HepG2 (cell line): ENCODE measurements around the gene HLF. TPM values are rescaled to one million over a fixed set of nuclear protein-coding genes. Genes with fewer than 3 reads are reported as not detected.

Experiments
- DNMT3B ChIP-seq: conservative IDR thresholded peaks from 2 replicates; pipeline ENCODE4 v1.6.1; 2016; ENCODE audit warnings: missing biosample characterization, control low read depth
- EZH2 ChIP-seq: conservative IDR thresholded peaks from 2 replicates; pipeline ENCODE4 v1.6.1; 2012; ENCODE audit warnings: mild to moderate bottlenecking, low read depth, low read length, moderate library complexity
- FLYWCH1 ChIP-seq: sonication (generic); formaldehyde crosslinking; IDR thresholded peaks from 2 replicates; pipeline ENCODE4 v1.8.1; 2023; ENCODE audit warnings: mild to moderate bottlenecking, missing genetic modification reagents
- FOXA1 ChIP-seq, 2 experiments: fragments of 450-650 bp in 1 of 2; sonication (generic) in 1 of 2; formaldehyde crosslinking in 1 of 2; IDR thresholded peaks; 2 replicates each; pipeline versions ENCODE4 v1.4.0 to v1.6.1; 2016 to 2020; ENCODE audit warnings: missing genetic modification reagents in 1 of 2
- MEIS2 ChIP-seq: sonication (generic); formaldehyde crosslinking; IDR thresholded peaks from 2 replicates; pipeline ENCODE4 v1.9.0; 2021; ENCODE audit warnings: mild to moderate bottlenecking, missing genetic modification reagents
- NR2F2 ChIP-seq: IDR thresholded peaks from 2 replicates; pipeline ENCODE4 v1.6.1; 2012; ENCODE audit warnings: low read depth, inconsistent platforms, borderline replicate concordance
- NR2F6 ChIP-seq, 2 experiments: IDR thresholded peaks; 2 replicates each; pipeline ENCODE4 v1.6.1; 2016; ENCODE audit warnings: antibody characterized with exemption in 1 of 2, mild to moderate bottlenecking in 1 of 2
- RBFOX2 ChIP-seq: fragments of 200-400 bp; formaldehyde crosslinking; IDR thresholded peaks from 2 replicates; pipeline ENCODE4 v1.6.1; 2017; ENCODE audit warnings: low read depth, mild to moderate bottlenecking, low read length
- SMARCE1 ChIP-seq: fragments of 450-650 bp; IDR thresholded peaks from 2 replicates; pipeline ENCODE4 v1.6.1; 2017; ENCODE audit warnings: borderline replicate concordance
- SRY ChIP-seq: sonication (generic); formaldehyde crosslinking; IDR thresholded peaks from 2 replicates; pipeline ENCODE4 v1.8.0; 2022; ENCODE audit warnings: mild to moderate bottlenecking, missing genetic modification reagents
- SUZ12 ChIP-seq: fragments of 150-350 bp; IDR thresholded peaks from 2 replicates; pipeline ENCODE4 v1.6.1; 2014; ENCODE audit warnings: low read depth, low read length
- ZBTB42 ChIP-seq: sonication (generic); formaldehyde crosslinking; IDR thresholded peaks from 2 replicates; pipeline ENCODE4 v1.5.0; 2020; ENCODE audit warnings: mild to moderate bottlenecking, missing genetic modification reagents
- ZNF326 ChIP-seq: sonication (generic); formaldehyde crosslinking; IDR thresholded peaks from 2 replicates; pipeline ENCODE4 v1.4.0; 2020; ENCODE audit warnings: missing genetic modification reagents, borderline replicate concordance
- ZNF556 ChIP-seq: sonication (generic); formaldehyde crosslinking; IDR thresholded peaks from 2 replicates; pipeline ENCODE4 v1.4.0; 2020; ENCODE audit warnings: mild to moderate bottlenecking, missing genetic modification reagents, borderline replicate concordance
- ZNF780A ChIP-seq: sonication (generic); formaldehyde crosslinking; IDR thresholded peaks from 2 replicates; pipeline ENCODE4 v1.8.0; 2022; ENCODE audit warnings: mild to moderate bottlenecking, missing genetic modification reagents, moderate library complexity
- ZNF790 ChIP-seq: sonication (generic); formaldehyde crosslinking; IDR thresholded peaks from 2 replicates; pipeline ENCODE4 v1.8.0; 2022; ENCODE audit warnings: missing genetic modification reagents, mild to moderate bottlenecking, borderline replicate concordance
- ZSCAN22 ChIP-seq: sonication (generic); formaldehyde crosslinking; IDR thresholded peaks from 2 replicates; pipeline ENCODE4 v1.4.0; 2020; ENCODE audit warnings: mild to moderate bottlenecking, missing genetic modification reagents
- polyA plus RNA-seq, 8 experiments: library from polyadenylated mRNA; depleted of rRNA in 3 of 8; stranded (reverse) in 7 of 8; unstranded in 1 of 8; fragments of >200 nt; fragmentation: Illumina TruSeq in 4 of 8; extraction: Trizol in 4 of 8; gene quantifications; 2 replicates each; pipeline versions ENCODE4 v1.2.1 to v1.2.3, GENCODE V29; 2011 to 2016; ENCODE audit warnings: low read depth in 4 of 8, missing spikeins in 1 of 8, mixed read lengths in 1 of 8; ENCODE audit not compliant: insufficient read depth in 1 of 8
- total RNA-seq, 5 experiments: library from RNA; depleted of rRNA; stranded (reverse); fragments of >200 nt; fragmentation: Illumina TruSeq; extraction: Trizol; gene quantifications; 2 replicates each; pipeline ENCODE4 v1.2.3, GENCODE V29; 2016; ENCODE audit warnings: low read depth in 1 of 5
- TF ChIP-seq, protein P1 (sequence below), 2 experiments: fragments of 450-650 bp in 1 of 2; sonication (generic) in 1 of 2; formaldehyde crosslinking; IDR thresholded peaks; 2 replicates each; pipeline versions ENCODE4 v1.5.0 to v1.8.0; 2020 to 2022; ENCODE audit warnings: mild to moderate bottlenecking in 1 of 2, missing genetic modification reagents in 1 of 2
- TF ChIP-seq, protein P2 (sequence below): sonication (generic); formaldehyde crosslinking; IDR thresholded peaks from 2 replicates; pipeline ENCODE4 v1.4.0; 2020; ENCODE audit warnings: missing genetic modification reagents, borderline replicate concordance
- TF ChIP-seq, protein P3 (sequence below): sonication (generic); formaldehyde crosslinking; IDR thresholded peaks from 2 replicates; pipeline ENCODE4 v1.5.1; 2020; ENCODE audit warnings: mild to moderate bottlenecking, missing genetic modification reagents

The HLF gene
- total and polyA plus RNA-seq, 2 of the 13 experiments (the other 11 are each of a cell fraction or from before 2014, with no cell fraction given), result 202 to 346 TPM

DNA sequence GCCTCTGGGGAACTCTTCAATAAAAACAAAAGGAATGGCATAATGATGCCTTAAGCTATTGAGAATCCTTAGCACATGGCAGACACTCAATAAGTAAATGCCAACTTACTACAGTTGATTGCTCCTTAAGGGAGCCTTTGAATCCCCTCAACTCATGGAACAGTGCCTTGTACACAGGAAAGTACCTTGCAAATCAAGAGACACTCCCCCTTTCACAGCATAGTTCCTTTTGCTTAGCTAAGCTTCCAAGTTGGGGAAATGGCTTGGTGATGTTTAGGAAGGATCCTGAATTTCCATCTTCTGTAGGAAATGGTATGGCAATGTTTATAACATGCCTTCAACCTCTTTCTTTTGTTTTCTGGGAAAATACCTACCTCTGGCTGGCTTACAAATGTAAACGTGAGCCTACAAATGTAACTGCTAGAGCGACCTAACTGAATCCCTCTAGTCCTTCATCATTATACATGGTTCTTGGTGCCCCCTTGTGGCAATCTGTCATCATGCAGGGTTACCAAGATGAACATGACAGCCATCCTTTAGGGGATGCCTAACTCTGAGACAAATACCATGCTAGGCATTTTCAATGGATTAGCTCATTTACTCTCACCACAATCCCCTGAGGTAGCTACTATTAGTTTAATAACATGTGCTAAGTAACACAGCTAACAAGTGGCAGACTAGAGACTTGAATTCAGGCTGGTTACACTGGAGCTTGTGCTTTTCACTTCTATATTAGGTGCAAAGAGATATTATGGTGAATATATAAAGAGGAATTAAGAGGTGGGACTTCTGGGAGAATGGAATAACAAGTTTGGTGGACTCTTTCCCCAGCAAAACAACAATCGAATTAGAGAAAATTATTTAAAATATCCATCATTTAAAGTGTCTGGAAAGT, 91.9 kb downstream of the HLF start (continued):
- TF ChIP-seq, protein P1, sequence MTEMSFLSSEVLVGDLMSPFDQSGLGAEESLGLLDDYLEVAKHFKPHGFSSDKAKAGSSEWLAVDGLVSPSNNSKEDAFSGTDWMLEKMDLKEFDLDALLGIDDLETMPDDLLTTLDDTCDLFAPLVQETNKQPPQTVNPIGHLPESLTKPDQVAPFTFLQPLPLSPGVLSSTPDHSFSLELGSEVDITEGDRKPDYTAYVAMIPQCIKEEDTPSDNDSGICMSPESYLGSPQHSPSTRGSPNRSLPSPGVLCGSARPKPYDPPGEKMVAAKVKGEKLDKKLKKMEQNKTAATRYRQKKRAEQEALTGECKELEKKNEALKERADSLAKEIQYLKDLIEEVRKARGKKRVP (CRISPR knock-in tag; IDR thresholded peaks at IDR 0.05), result 0 out of 4 replicates have a peak, but pooled peaks of 1 of the 2 experiments have one; percentile 21
- TF ChIP-seq DNMT3B (peak; percentile 30; the same call in 1 of the 2 replicates), EZH2 (no peak), ZNF326 (CRISPR knock-in tag) (no peak), NR2F6 (IDR thresholded peaks at IDR 0.05) (no peak), NR2F6 (CRISPR knock-in tag; IDR thresholded peaks at IDR 0.05) (peak; percentile 44; the same call in 1 of the 2 replicates), SUZ12 (no peak), SRY (no peak), SMARCE1 (no peak), ZNF780A (no peak), FLYWCH1 (CRISPR knock-in tag) (no peak), FOXA1 (IDR thresholded peaks at IDR 0.05) (no peak), FOXA1 (CRISPR knock-in tag; IDR thresholded peaks at IDR 0.05) (no peak), ZSCAN22 (CRISPR knock-in tag) (no peak), RBFOX2 (no peak), ZNF556 (CRISPR knock-in tag) (no peak), MEIS2 (CRISPR knock-in tag) (no peak), NR2F2 (no peak), ZBTB42 (no peak), ZNF790 (CRISPR knock-in tag) (no peak)
- TF ChIP-seq, protein P2, sequence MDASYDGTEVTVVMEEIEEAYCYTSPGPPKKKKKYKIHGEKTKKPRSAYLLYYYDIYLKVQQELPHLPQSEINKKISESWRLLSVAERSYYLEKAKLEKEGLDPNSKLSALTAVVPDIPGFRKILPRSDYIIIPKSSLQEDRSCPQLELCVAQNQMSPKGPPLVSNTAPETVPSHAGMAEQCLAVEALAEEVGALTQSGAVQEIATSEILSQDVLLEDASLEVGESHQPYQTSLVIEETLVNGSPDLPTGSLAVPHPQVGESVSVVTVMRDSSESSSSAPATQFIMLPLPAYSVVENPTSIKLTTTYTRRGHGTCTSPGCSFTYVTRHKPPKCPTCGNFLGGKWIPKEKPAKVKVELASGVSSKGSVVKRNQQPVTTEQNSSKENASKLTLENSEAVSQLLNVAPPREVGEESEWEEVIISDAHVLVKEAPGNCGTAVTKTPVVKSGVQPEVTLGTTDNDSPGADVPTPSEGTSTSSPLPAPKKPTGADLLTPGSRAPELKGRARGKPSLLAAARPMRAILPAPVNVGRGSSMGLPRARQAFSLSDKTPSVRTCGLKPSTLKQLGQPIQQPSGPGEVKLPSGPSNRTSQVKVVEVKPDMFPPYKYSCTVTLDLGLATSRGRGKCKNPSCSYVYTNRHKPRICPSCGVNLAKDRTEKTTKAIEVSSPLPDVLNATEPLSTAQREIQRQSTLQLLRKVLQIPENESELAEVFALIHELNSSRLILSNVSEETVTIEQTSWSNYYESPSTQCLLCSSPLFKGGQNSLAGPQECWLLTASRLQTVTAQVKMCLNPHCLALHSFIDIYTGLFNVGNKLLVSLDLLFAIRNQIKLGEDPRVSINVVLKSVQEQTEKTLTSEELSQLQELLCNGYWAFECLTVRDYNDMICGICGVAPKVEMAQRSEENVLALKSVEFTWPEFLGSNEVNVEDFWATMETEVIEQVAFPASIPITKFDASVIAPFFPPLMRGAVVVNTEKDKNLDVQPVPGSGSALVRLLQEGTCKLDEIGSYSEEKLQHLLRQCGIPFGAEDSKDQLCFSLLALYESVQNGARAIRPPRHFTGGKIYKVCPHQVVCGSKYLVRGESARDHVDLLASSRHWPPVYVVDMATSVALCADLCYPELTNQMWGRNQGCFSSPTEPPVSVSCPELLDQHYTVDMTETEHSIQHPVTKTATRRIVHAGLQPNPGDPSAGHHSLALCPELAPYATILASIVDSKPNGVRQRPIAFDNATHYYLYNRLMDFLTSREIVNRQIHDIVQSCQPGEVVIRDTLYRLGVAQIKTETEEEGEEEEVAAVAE (CRISPR knock-in tag), result 0 out of 2 replicates have a peak, but pooled peaks have one; percentile 6
- TF ChIP-seq, protein P3, sequence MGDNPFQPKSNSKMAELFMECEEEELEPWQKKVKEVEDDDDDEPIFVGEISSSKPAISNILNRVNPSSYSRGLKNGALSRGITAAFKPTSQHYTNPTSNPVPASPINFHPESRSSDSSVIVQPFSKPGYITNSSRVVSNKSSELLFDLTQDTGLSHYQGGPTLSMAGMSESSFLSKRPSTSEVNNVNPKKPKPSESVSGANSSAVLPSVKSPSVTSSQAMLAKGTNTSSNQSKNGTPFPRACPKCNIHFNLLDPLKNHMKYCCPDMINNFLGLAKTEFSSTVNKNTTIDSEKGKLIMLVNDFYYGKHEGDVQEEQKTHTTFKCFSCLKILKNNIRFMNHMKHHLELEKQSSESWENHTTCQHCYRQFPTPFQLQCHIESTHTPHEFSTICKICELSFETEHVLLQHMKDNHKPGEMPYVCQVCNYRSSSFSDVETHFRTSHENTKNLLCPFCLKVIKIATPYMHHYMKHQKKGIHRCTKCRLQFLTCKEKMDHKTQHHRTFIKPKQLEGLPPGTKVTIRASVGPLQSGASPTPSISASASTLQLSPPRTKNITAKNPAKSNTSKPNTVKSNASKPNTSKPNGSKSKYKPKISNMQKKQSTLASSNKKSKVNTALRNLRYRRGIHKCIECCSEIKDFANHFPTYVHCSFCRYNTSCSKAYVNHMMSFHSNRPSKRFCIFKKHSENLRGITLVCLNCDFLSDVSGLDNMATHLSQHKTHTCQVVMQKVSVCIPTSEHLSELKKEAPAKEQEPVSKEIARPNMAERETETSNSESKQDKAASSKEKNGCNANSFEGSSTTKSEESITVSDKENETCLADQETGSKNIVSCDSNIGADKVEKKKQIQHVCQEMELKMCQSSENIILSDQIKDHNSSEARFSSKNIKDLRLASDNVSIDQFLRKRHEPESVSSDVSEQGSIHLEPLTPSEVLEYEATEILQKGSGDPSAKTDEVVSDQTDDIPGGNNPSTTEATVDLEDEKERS (CRISPR knock-in tag), result 0 out of 2 replicates have a peak, but pooled peaks have one; percentile 38
